GM06990 (cell line): ENCODE measurements around the gene ASXL2.

Source experiments
- DNase-seq: peaks from one replicate; pipeline ENCODE4 v3.0.0-alpha.2; 2011; ENCODE audit not compliant: insufficient read length; ENCODE audit errors: extremely low read depth
- H3K27me3 ChIP-seq: replicated peaks from 2 replicates; pipeline ENCODE4 v1.6.0; 2011; ENCODE audit warnings: low read length; ENCODE audit not compliant: control insufficient read depth, insufficient read depth
- H3K36me3 ChIP-seq: 2 replicates; pipeline ENCODE4 v1.5.1; 2011; ENCODE audit warnings: low read length; ENCODE audit not compliant: control insufficient read depth, insufficient read depth
- H3K4me3 ChIP-seq: replicated peaks from 2 replicates; pipeline ENCODE4 v1.5.1; 2011; ENCODE audit warnings: low read depth, mild to moderate bottlenecking, control low read depth, low read length
- TF ChIP-seq, protein P1 (sequence below): IDR thresholded peaks from 2 replicates; pipeline ENCODE4 v1.5.1; 2011; ENCODE audit warnings: low read length, control low read depth, mild to moderate bottlenecking, inconsistent platforms; ENCODE audit not compliant: insufficient read depth, poor library complexity, severe bottlenecking

The ASXL2 gene

DNA sequence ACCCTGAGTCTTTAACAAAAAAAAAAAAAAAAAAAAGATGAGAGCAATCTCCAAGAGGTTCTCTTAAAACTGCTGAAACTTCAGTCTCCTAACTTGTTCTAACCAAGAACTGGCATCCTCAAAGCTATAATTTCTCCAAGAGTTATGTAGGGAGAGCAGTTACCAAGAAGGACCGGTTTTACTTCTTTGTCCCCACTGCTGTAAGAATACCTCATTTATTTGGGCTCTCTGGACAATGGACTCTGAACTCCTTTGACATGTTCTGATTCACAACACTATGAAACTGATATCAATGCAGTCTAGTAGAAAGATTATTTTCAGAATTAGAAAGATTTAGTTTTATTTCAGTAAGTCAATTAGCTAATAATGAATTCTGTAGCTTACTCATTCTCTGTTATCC, 120.4 kb downstream of the ASXL2 start:
- no peak overlapping the region for H3K4me3 ChIP-seq
- TF ChIP-seq, protein P1, sequence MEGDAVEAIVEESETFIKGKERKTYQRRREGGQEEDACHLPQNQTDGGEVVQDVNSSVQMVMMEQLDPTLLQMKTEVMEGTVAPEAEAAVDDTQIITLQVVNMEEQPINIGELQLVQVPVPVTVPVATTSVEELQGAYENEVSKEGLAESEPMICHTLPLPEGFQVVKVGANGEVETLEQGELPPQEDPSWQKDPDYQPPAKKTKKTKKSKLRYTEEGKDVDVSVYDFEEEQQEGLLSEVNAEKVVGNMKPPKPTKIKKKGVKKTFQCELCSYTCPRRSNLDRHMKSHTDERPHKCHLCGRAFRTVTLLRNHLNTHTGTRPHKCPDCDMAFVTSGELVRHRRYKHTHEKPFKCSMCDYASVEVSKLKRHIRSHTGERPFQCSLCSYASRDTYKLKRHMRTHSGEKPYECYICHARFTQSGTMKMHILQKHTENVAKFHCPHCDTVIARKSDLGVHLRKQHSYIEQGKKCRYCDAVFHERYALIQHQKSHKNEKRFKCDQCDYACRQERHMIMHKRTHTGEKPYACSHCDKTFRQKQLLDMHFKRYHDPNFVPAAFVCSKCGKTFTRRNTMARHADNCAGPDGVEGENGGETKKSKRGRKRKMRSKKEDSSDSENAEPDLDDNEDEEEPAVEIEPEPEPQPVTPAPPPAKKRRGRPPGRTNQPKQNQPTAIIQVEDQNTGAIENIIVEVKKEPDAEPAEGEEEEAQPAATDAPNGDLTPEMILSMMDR, result no peak
- no peak for DNase-seq
- peaks cover 3% of the 10 kb centered on the region for H3K36me3 ChIP-seq
- no peaks in the 10 kb centered on the region for H3K27me3 ChIP-seq

DNA sequence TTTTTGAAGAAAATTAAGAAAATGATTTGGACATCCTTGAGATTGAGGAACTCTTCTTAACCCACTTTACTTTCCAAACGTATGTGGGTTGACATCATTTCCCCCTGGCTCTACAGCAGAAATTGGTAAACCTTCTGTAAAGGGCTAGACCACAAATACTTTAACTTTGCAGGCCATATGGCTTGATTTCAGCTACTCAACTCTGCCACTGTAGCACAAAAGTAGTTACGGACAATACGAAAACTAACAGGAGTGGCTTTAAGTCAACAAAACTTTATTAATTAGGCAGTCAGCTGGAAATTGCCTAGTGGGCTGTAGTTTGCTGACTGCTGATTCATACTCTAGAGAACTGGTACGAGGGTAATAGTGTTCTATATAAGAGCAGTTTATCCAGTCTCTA, 121.8 kb downstream of the ASXL2 start:
- TF ChIP-seq, protein P1, result no peak

DNA sequence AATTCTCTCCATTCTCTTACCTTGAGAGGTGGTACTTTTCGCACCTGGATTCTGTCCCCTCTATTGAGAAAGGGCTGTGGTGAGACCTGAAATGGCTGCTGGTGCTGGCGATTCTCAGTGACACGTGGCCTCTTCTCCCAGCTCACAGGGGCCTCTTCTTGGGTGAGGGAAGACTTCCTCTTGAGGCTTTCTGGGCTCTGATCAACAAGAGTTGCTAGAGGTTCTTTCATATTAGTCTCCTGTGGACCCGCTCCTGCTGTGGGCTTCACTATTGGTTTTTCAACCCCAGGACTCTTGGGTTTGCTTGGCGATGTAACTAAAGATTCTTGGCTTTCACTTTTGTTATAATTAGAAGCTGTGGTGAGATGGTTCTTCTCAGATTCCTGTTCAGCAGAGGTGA, 128.6 kb downstream of the ASXL2 start:
- TF ChIP-seq, protein P1, result no peak
- Histone ChIP-seq H3K36me3 (peaks cover 4% of the 10 kb centered on the region), H3K4me3 (no peak overlapping the region), H3K27me3 (no peaks in the 10 kb centered on the region)
- no peak for DNase-seq

More for the DNA sequence above, 121.8 kb downstream of the ASXL2 start:
- Histone ChIP-seq H3K4me3 (no peak overlapping the region), H3K27me3 (no peaks in the 10 kb centered on the region), H3K36me3 (peaks cover 3% of the 10 kb centered on the region)
- DNase-seq, result no peak

DNA sequence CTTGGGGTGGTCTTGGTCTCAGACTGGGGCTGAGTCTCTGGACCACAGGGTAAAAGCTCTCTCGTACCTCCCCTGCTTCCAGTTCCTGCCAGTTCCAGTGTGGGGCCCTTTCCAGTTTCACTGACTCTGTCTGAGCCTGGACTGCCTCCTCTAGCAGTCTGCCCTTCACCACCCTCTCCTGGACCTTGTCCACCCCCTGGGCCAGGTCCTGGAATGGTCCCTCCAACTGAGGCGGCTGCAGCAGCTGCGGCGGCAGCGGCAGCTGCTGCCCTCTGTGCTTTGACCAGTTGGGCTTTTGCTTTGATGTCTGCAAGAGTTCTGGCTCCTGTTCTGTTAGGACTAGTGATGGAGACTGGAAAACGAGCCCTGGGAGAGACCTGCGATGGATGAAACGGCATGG, 134.2 kb downstream of the ASXL2 start:
- TF ChIP-seq, protein P1, result no peak
- no peaks in the 10 kb centered on the region for H3K27me3 ChIP-seq
- DNase-seq, result no peak
- peaks cover 6% of the 10 kb centered on the region; the same call in 1 of the 2 replicates for H3K36me3 ChIP-seq
- no peak overlapping the region for H3K4me3 ChIP-seq

DNA sequence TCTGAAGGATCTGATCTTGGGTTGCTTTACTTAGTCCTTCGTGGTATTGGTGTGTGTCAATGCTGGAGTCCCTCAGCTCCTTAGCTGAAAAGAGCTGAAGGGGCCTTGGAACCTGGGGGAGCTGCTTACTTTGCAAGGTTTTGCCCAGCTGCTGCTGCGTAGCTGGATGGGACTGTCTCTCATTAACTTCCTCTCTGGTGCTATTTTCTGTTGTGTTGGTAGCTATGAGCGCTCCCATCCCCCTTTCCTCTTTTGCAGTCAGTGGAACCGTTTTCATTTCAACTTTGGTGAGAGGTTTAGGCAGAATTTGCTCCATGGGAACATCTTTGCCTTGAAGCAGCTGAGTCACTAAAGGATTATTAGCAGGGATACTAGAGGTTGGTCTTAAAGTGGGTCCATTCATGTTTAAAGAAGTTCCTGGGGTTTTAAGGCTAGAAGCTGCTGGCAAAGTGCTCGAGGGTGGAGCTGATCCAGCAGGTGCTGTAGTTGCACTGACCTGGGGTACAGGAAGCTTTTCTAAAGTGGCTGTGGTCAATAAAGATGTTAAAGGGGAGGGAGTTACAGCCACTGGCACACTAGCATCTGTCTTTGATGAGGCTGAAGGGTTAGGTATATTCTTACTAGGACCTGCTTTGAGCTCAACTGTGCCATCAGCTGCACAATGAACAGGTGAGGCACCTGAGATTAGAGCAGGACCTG, 135.0 kb downstream of the ASXL2 start:
- Histone ChIP-seq H3K4me3 (no peak overlapping the region), H3K27me3 (no peaks in the 10 kb centered on the region), H3K36me3 (peaks cover 6% of the 10 kb centered on the region; the same call in 1 of the 2 replicates)
- TF ChIP-seq, protein P1, result no peak
- DNase-seq, result no peak

DNA sequence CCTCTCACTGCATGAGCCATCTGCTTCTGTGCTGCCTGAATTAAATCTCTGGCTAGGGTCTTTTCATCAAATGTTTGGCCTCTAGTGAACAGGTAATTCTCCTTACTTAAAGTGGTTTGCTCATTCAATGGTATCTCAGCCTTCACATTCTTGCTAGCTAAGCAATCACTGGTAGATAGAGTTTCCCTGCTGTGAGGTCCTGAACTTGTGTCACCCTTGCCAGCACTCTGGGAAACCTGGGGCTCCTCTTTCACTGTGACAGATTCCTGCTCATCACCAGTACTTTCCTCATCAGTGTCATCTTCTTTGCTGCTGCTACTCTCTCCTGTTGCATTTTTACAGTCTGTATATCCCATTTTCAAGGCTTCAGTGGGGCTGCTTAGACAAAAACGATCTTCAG, 135.8 kb downstream of the ASXL2 start:
- H3K4me3 ChIP-seq, result no peak overlapping the region
- H3K36me3 ChIP-seq, result peaks cover 6% of the 10 kb centered on the region; the same call in 1 of the 2 replicates
- TF ChIP-seq, protein P1, result no peak
- DNase-seq, result no peak
- H3K27me3 ChIP-seq, result no peaks in the 10 kb centered on the region
